ENCODE results near the gene CCNYL1. TPM values are rescaled to one million over a fixed set of nuclear protein-coding genes. Genes with fewer than 3 reads are reported as not detected.
"Not testable (repeated sequence)": the region's sequence is repeated elsewhere in the genome, so short reads cannot be mapped to it uniquely, and the experiment has no call there.

Gene CCNYL1
- polyA plus RNA-seq, 4 donors: 8.2 to 18.4 (median 15.2) TPM

DNA sequence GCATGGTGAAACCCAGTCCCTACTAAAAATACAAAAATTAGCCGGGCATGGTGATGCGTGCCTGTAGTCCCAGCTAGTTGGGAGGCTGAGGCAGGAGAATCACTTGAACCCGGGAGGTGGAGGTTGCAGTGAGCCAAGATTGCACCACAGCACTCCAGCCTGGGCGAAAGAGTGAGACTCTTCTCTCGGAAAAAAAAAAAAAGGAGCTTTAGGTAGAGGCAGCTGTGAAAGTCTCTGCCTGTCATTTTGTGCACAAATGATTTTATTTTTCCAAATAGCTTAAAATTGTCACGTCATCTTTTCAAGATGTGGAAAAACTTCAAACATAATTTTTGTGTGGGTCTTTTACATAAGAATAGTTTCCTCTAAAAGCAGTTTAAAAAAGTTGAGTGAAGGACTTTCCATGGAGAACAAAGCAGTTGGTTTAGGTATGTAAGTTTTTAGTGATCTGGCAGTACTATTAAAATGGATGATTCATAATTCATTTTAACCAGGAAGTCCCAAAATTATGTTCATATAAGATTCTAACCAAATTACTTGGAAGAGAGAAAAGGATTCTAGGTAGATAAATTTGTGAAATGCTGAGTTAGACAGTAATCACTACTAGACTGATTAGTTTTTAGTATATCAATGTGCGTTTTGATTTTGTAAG is 11.5 kb downstream of the CCNYL1 start:
- DNase-seq (no peak), FAIRE-seq (no peak)
- H3K4me3 ChIP-seq (ENCODE audit: low read depth in 1 of 3, low read length in 3 of 3): no peak overlapping the region
- 84 to 86% (median 84%) methylated on average over 7 of the region's 7 CpGs for WGBS, 3 donors
- no peaks in the 10 kb centered on the region for H3K9me3 ChIP-seq (ENCODE audit: control insufficient read depth in 2 of 2, insufficient read depth in 1 of 2, low read depth in 1 of 2, low read length in 1 of 2)
- no peaks in the 10 kb centered on the region for H3K27me3 ChIP-seq (ENCODE audit: control insufficient read depth in 3 of 3, insufficient read depth in 3 of 3, low read length in 3 of 3)
- H3K4me1 ChIP-seq (ENCODE audit: control insufficient read depth in 3 of 3, insufficient read depth in 2 of 3, low read depth in 1 of 3, low read length in 2 of 3): no peaks in the 10 kb centered on the region
- H3K36me3 ChIP-seq (ENCODE audit: control insufficient read depth in 3 of 3, insufficient read depth in 2 of 3, low read depth in 1 of 3, low read length in 3 of 3): peaks cover 1 to 4% (median 3%) of the 10 kb centered on the region in 3 donors
- H3K27ac ChIP-seq (ENCODE audit: low read depth in 1 of 3, low read length in 2 of 3): no peak overlapping the region

DNA sequence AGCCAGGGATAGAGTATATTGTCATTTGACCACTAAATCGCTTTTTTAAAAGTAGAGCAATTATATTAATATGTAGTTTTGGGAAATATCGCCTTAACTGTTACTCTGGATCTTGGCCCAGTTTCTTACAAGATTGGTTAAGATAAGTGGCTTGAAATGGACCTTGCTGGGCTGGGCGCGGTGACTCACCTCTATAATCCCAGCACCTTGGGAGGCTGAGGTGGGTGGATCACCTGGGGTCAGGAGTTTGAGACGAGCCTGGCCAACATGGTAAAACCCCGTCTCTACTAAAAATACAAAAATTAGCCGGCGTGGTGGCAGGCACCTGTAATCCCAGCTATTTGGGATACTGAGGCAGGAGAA is 12.0 kb downstream of the CCNYL1 start:
- H3K4me1 ChIP-seq (ENCODE audit: control insufficient read depth in 3 of 3, insufficient read depth in 2 of 3, low read depth in 1 of 3, low read length in 2 of 3): not testable (repeated sequence)

GRCh38 chr2:207724113-207724512 is 12.7 kb downstream of the CCNYL1 start:
- DNase-seq (no peak), FAIRE-seq (no peak)
- WGBS, 3 donors: 53 to 62% (median 61%) methylated on average over 3 of the region's 3 CpGs
- no peaks in the 10 kb centered on the region for H3K27me3 ChIP-seq (ENCODE audit: control insufficient read depth in 3 of 3, insufficient read depth in 3 of 3, low read length in 3 of 3)
- no peak overlapping the region for H3K4me3 ChIP-seq (ENCODE audit: low read depth in 1 of 3, low read length in 3 of 3)
- H3K27ac ChIP-seq (ENCODE audit: low read depth in 1 of 3, low read length in 2 of 3): no peak overlapping the region
- H3K9me3 ChIP-seq (ENCODE audit: control insufficient read depth in 2 of 2, insufficient read depth in 1 of 2, low read depth in 1 of 2, low read length in 1 of 2): no peaks in the 10 kb centered on the region
- peaks cover 0 to 1% (median 0%) of the 10 kb centered on the region in 3 donors for H3K36me3 ChIP-seq (ENCODE audit: control insufficient read depth in 3 of 3, insufficient read depth in 2 of 3, low read depth in 1 of 3, low read length in 3 of 3)
- no peaks in the 10 kb centered on the region for H3K4me1 ChIP-seq (ENCODE audit: control insufficient read depth in 3 of 3, insufficient read depth in 2 of 3, low read depth in 1 of 3, low read length in 2 of 3)

More for the DNA sequence above, 12.0 kb downstream of the CCNYL1 start:
- not testable (repeated sequence) for H3K4me3 ChIP-seq (ENCODE audit: low read depth in 1 of 3, low read length in 3 of 3); H3K36me3 ChIP-seq (ENCODE audit: control insufficient read depth in 3 of 3, insufficient read depth in 2 of 3, low read depth in 1 of 3, low read length in 3 of 3); H3K9me3 ChIP-seq (ENCODE audit: control insufficient read depth in 2 of 2, insufficient read depth in 1 of 2, low read depth in 1 of 2, low read length in 1 of 2); H3K27ac ChIP-seq (ENCODE audit: low read depth in 1 of 3, low read length in 2 of 3); FAIRE-seq; H3K27me3 ChIP-seq (ENCODE audit: control insufficient read depth in 3 of 3, insufficient read depth in 3 of 3, low read length in 3 of 3)
- peak in 1 of 2 donors; percentile 52 for DNase-seq
- WGBS, 3 donors: 47 to 81% (median 64%) methylated on average over 8 of the region's 8 CpGs

DNA sequence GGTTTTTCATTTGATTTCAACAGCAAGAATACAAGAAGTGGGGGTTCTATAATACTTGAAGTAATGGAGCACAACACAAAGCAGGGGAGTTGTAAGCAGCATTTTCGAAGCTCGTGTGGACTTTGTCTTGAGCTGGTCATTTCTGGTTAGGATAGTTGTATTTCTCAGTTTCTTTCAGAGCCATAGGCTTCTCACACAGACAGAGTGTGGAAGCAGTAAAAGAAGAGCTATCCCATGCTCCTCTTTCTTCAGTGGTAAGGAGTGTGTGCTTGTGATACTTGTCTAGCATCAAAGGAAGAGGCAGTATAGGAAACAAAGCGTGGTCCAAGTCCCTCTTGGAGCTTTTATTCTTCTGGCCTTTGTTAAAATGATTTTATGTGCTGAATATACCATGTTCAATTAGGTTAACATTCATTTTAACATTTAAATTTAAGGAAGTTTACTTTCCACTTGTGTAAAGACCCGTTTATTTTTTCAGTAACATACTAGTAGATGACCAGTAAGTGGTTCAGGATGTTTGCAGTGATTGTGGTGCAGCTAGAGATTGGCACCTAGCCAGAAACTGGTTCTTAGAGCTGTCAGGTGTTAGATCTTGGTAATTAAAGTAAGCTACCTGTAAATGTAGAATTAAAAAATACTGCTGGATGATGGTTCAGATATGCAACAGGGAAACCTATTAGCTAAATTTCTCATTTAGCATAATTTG is 14.6 kb downstream of the CCNYL1 start:
- FAIRE-seq: no peak
- peak; percentile 15 to 30 for DNase-seq
- Histone ChIP-seq H3K4me1 (ENCODE audit: control insufficient read depth in 3 of 3, insufficient read depth in 2 of 3, low read depth in 1 of 3, low read length in 2 of 3) (no peaks in the 10 kb centered on the region), H3K36me3 (ENCODE audit: control insufficient read depth in 3 of 3, insufficient read depth in 2 of 3, low read depth in 1 of 3, low read length in 3 of 3) (peaks cover 0 to 4% (median 0%) of the 10 kb centered on the region in 3 donors), H3K27ac (ENCODE audit: low read depth in 1 of 3, low read length in 2 of 3) (no peak overlapping the region), H3K4me3 (ENCODE audit: low read depth in 1 of 3, low read length in 3 of 3) (no peak overlapping the region), H3K9me3 (ENCODE audit: control insufficient read depth in 2 of 2, insufficient read depth in 1 of 2, low read depth in 1 of 2, low read length in 1 of 2) (no peaks in the 10 kb centered on the region), H3K27me3 (ENCODE audit: control insufficient read depth in 3 of 3, insufficient read depth in 3 of 3, low read length in 3 of 3) (no peaks in the 10 kb centered on the region)
- WGBS, 3 donors: 61 to 74% (median 66%) methylated on average over 4 of the region's 4 CpGs

DNA sequence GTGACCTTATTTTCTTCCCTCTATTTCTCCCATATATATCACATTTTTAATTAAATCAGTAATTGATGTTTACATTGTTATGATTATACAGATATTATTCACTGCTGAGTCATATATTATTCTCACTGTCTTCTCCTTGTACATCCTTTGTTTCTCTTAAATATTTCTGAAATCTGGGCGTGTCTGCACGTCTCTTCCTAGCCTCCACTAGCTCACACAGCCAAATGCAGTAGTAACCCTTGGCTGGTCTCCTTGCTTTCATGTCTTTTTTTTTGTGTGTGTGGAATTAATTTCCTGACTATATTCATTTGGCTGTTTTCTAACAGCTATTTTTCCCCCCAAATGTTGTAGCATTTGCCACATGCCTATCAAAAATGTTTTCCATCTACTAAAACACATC is 15.8 kb downstream of the CCNYL1 start:
- 74 to 95% (median 84%) methylated on average over 2 of the region's 2 CpGs for WGBS, 3 donors
- no peaks in the 10 kb centered on the region for H3K27me3 ChIP-seq (ENCODE audit: control insufficient read depth in 3 of 3, insufficient read depth in 3 of 3, low read length in 3 of 3)
- DNase-seq: no peak
- no peak for FAIRE-seq
- no peak overlapping the region for H3K4me3 ChIP-seq (ENCODE audit: low read depth in 1 of 3, low read length in 3 of 3)
- peaks cover 0 to 3% (median 0%) of the 10 kb centered on the region in 3 donors for H3K36me3 ChIP-seq (ENCODE audit: control insufficient read depth in 3 of 3, insufficient read depth in 2 of 3, low read depth in 1 of 3, low read length in 3 of 3)
- H3K4me1 ChIP-seq (ENCODE audit: control insufficient read depth in 3 of 3, insufficient read depth in 2 of 3, low read depth in 1 of 3, low read length in 2 of 3): no peaks in the 10 kb centered on the region
- H3K27ac ChIP-seq (ENCODE audit: low read depth in 1 of 3, low read length in 2 of 3): no peak overlapping the region
- H3K9me3 ChIP-seq (ENCODE audit: control insufficient read depth in 2 of 2, insufficient read depth in 1 of 2, low read depth in 1 of 2, low read length in 1 of 2): no peaks in the 10 kb centered on the region

- H3K4me3 ChIP-seq (ENCODE audit: low read depth in 1 of 3, low read length in 3 of 3): no peak overlapping the region
- FAIRE-seq (no peak), DNase-seq (no peak)
- 92% methylated on average over 8 of the region's 8 CpGs for WGBS, 3 donors
- H3K4me1 ChIP-seq (ENCODE audit: control insufficient read depth in 3 of 3, insufficient read depth in 2 of 3, low read depth in 1 of 3, low read length in 2 of 3): peaks cover 0 to 7% (median 0%) of the 10 kb centered on the region in 3 donors
- H3K9me3 ChIP-seq (ENCODE audit: control insufficient read depth in 2 of 2, insufficient read depth in 1 of 2, low read depth in 1 of 2, low read length in 1 of 2): no peaks in the 10 kb centered on the region
- no peak overlapping the region for H3K27ac ChIP-seq (ENCODE audit: low read depth in 1 of 3, low read length in 2 of 3)
- peaks cover 0 to 3% (median 0%) of the 10 kb centered on the region in 3 donors for H3K36me3 ChIP-seq (ENCODE audit: control insufficient read depth in 3 of 3, insufficient read depth in 2 of 3, low read depth in 1 of 3, low read length in 3 of 3)
- no peaks in the 10 kb centered on the region for H3K27me3 ChIP-seq (ENCODE audit: control insufficient read depth in 3 of 3, insufficient read depth in 3 of 3, low read length in 3 of 3)
Observed at GRCh38 chr2:207729465-207729998, 18.1 kb downstream of the CCNYL1 start.

DNA sequence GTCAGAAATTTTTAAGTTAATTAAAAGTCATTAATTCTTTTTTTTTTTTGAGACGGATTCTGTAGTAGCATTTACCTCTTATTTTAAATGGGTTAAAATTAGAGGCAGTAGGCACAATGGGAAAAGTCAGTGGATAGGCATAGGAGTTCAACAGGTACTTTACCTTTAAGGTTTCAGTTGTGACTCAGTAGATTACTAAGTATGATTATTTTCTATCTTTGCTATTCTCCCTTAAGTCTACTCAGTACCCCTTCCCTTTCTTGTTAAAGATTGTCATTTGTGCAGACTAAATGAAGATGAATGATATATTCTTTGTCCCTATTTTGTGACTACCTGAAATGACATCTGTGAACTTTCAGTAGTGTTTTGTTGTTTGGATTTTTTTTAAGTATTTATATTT is 19.7 kb downstream of the CCNYL1 start:
- 91 to 96% (median 92%) methylated on average over 1 of the region's 1 CpG for WGBS, 3 donors
- no peak overlapping the region for H3K4me3 ChIP-seq (ENCODE audit: low read depth in 1 of 3, low read length in 3 of 3)
- no peaks in the 10 kb centered on the region for H3K27me3 ChIP-seq (ENCODE audit: control insufficient read depth in 3 of 3, insufficient read depth in 3 of 3, low read length in 3 of 3)
- FAIRE-seq (peak; percentile 59), DNase-seq (no peak)
- peaks cover 0 to 7% (median 0%) of the 10 kb centered on the region in 3 donors for H3K4me1 ChIP-seq (ENCODE audit: control insufficient read depth in 3 of 3, insufficient read depth in 2 of 3, low read depth in 1 of 3, low read length in 2 of 3)
- no peak overlapping the region for H3K27ac ChIP-seq (ENCODE audit: low read depth in 1 of 3, low read length in 2 of 3)
- H3K36me3 ChIP-seq (ENCODE audit: control insufficient read depth in 3 of 3, insufficient read depth in 2 of 3, low read depth in 1 of 3, low read length in 3 of 3): peaks cover 0 to 6% (median 0%) of the 10 kb centered on the region in 3 donors
- H3K9me3 ChIP-seq (ENCODE audit: control insufficient read depth in 2 of 2, insufficient read depth in 1 of 2, low read depth in 1 of 2, low read length in 1 of 2): no peaks in the 10 kb centered on the region

GRCh38 chr2:207733597-207734240 is 22.3 kb downstream of the CCNYL1 start:
- no peak overlapping the region for H3K4me3 ChIP-seq (ENCODE audit: low read depth in 1 of 3, low read length in 3 of 3)
- H3K9me3 ChIP-seq (ENCODE audit: control insufficient read depth in 2 of 2, insufficient read depth in 1 of 2, low read depth in 1 of 2, low read length in 1 of 2): no peaks in the 10 kb centered on the region
- H3K4me1 ChIP-seq (ENCODE audit: control insufficient read depth in 3 of 3, insufficient read depth in 2 of 3, low read depth in 1 of 3, low read length in 2 of 3): peaks cover 0 to 7% (median 0%) of the 10 kb centered on the region in 3 donors
- H3K27me3 ChIP-seq (ENCODE audit: control insufficient read depth in 3 of 3, insufficient read depth in 3 of 3, low read length in 3 of 3): no peaks in the 10 kb centered on the region
- no peak for FAIRE-seq
- peaks cover 0 to 6% (median 0%) of the 10 kb centered on the region in 3 donors for H3K36me3 ChIP-seq (ENCODE audit: control insufficient read depth in 3 of 3, insufficient read depth in 2 of 3, low read depth in 1 of 3, low read length in 3 of 3)
- no peak overlapping the region for H3K27ac ChIP-seq (ENCODE audit: low read depth in 1 of 3, low read length in 2 of 3)
- 34 to 81% (median 63%) methylated on average over 2 of the region's 2 CpGs for WGBS, 3 donors
- no peak for DNase-seq
